ENCODE results near the gene OSBP2.

OSBP2 gene

GRCh38 chr22:30946354-30946753 lies 251.7 kb downstream of the OSBP2 start:
- DNase-seq, result no peak

GRCh38 chr22:30947173-30947815 lies 252.6 kb downstream of the OSBP2 start:
- no peak for DNase-seq

- DNase-seq, result no peak
Observed at GRCh38 chr22:30947816-30948454, 253.3 kb downstream of the OSBP2 start.

DNA sequence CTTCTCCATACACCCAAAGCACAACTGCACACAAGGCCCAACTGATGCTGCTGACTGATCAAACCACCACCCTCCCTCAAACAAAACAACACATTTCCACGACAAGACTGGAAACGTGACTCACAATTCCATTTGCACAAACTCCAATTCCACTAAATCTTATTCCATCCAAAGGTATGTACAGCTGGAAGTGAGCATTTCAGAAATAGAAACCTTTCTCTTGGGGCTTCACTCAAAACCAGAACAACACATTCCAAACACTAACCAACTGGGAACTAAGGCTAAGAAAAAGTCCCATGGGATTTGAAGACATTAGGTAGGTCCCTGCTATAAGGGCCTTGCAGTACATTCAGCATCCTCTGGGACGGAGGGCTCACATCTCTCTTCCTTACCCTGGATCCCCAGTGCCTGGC lies 254.3 kb downstream of the OSBP2 start:
- no peak for DNase-seq

- DNase-seq, result no peak
Observed at GRCh38 chr22:30949934-30950660, 255.4 kb downstream of the OSBP2 start.

- no peak for DNase-seq
Observed at GRCh38 chr22:30953206-30953605, 258.5 kb downstream of the OSBP2 start.

- no peak for DNase-seq
Observed at GRCh38 chr22:30955153-30955552, 260.5 kb downstream of the OSBP2 start.

Measured in stimulated activated CD8-positive, alpha-beta memory T cell treated with anti-CD3 and anti-CD28 coated beads, Interleukin-4, amount 100 ng/mL, for 48 hours (primary cell).